HUDEP-2 (cell line): ENCODE results near the gene TTLL7.

Experiments
- DNase-seq, 76 experiments: peaks; one replicate each; lab custom pipeline; 2025; ENCODE audit not compliant: unreplicated experiment in 76 of 76; lab: John Stamatoyannopoulos, UW

TTLL7 gene, protein sequence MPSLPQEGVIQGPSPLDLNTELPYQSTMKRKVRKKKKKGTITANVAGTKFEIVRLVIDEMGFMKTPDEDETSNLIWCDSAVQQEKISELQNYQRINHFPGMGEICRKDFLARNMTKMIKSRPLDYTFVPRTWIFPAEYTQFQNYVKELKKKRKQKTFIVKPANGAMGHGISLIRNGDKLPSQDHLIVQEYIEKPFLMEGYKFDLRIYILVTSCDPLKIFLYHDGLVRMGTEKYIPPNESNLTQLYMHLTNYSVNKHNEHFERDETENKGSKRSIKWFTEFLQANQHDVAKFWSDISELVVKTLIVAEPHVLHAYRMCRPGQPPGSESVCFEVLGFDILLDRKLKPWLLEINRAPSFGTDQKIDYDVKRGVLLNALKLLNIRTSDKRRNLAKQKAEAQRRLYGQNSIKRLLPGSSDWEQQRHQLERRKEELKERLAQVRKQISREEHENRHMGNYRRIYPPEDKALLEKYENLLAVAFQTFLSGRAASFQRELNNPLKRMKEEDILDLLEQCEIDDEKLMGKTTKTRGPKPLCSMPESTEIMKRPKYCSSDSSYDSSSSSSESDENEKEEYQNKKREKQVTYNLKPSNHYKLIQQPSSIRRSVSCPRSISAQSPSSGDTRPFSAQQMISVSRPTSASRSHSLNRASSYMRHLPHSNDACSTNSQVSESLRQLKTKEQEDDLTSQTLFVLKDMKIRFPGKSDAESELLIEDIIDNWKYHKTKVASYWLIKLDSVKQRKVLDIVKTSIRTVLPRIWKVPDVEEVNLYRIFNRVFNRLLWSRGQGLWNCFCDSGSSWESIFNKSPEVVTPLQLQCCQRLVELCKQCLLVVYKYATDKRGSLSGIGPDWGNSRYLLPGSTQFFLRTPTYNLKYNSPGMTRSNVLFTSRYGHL

DNA sequence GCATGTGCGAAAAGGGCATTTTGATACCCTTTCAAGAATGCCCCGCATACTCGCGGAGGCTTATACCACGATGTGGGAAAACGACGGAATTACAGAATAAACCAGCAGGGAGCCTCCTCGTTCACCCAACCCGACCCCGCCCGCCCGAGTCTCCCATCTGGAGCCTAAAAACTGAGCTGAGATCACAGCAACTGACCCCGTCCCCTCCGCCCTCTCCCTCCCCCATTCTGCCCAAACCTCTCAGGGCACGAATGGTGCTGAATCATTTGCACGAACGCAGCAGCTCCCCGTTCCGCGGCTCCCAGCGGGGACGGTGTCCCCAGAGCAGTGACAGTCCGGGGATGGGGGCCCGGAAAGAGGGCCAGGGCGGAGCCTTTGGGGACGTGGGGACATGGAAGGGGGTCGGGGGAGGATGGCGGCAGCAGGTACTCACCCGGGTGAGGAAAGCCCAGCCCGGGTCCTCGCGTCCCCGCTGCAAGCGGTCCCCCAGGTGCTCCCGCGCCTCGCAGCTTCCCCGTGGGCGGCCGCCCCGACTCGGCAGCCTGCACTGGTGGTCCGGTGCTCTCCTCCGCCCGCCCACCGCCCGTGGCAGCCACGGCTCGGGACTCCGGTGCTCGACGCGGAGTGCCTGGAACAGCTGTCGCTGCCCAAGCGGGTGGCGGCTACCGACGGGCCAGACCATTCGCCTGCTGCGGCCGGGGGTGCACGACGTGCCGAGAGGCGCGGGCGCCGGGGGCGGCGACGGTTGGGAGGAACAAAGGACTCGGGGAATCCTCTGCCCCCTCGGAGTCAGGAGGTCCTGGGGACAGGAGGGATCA is at the start of gene TTLL7:
Gene TTLL7, minus strand, starts transcription at position 635 of the 818 bp plus-strand sequence. CDS start 46,921 bp downstream, outside the sequence.
- DNase-seq = peak in 65 of 76 experiments; percentile 2 to 79 (median 53)

DNA sequence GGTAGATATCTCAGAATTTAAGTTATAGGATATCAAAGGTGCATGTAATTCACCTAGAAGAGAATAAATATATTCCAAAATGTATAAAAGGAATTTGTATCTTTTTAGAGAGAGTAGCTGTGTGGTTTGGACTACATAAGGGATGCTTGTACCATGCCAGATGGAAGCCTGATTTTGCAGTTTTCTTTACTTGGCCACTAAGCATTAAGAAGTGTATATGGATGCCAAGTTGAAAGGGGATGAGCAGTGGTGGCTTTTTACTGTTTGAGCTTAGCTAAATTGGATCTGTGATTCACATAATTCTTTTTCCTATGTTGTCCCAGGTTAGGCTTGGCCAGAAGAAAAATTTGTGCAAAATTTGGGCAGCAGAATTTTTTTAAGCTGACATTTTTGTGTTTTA is 43.5 kb upstream of the TTLL7 start:
- DNase-seq = no peak

GRCh38 chr1:84037758-84038611 is 39.1 kb upstream of the TTLL7 start:
- DNase-seq = no peak

DNA sequence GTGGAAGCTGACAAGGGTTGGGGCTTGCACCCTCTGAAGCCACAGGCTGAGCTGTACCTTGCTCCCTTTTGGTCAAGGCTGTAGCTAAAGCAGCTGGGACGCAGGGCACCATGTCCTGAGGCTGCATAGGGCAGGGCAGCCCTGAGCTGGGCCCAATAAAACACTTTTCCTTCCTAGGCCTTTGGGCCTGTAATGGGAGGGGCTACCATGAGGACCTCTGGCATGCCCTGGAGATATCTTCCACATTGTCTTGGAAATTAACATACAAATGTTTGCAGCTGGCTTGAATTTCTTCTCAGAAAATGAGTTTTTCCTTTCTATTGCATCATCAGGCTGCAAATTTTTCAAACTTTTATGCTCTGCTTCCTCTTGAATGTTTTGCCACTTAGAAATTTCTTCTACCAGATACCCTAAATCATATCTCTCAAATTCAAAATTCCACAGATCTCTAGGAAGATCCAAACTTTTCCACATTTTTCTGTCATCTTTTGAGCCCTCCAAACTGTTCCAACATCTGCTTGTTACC is 32.9 kb upstream of the TTLL7 start:
- DNase-seq = no peak

DNA sequence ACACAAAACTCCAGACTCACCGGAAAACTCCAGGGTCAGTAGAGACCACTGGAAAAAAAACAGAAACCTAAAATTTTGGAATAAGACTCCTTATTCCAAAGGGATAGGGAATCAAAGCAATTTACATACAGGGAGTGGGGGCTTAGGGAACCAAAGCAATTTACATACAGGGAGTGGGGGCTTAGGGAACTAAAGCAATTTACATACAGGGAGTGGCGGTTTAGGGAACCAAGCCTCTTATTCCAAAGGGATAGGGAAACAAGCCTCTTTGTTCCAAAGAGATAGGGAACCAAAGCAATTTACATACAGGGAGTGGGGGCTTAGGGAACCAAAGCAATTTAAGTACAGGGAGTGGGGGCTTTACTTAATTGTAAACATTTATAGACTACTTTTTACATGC is 28.4 kb upstream of the TTLL7 start:
- no peak for DNase-seq

DNA sequence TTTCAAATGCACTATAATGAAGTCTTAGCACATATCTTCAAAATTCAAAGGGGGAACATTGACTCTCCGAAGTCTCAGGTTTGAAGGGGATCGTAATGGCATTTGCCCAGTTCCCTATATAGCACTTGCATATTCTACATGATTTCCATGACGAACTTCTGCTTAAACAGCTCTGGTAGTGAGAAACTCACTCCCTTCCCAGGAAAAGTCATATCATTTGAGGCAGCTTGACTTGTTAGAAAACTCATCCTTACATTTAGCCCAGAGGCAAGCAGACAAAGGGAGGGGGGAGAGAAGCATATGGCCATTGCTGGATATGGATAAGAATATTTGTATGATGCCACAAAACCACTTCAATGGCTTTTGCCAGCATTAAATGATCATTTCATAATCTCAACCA is 27.0 kb upstream of the TTLL7 start:
- DNase-seq = no peak

- DNase-seq = no peak
Measured at GRCh38 chr1:84021822-84022221, 22.9 kb upstream of the TTLL7 start.

DNA sequence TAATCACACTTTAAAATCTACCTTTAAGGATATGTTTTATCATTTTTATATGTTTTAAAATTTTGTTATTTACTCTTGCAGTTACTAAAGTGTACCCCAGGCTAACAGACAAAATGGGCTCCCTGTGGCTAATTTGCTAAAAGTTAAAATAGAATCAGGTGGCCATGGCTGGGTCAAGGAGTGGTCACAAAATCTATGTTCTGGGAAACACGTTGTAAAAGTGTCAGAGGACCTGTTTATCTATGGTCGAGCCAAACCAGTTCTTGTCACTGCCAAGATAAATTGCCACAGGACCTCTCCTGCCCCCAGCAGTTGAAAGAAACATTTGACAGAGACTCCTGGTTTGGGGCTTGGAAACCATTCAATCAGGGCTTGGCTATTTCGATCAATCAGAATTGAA is 21.2 kb upstream of the TTLL7 start:
- no peak for DNase-seq

DNA sequence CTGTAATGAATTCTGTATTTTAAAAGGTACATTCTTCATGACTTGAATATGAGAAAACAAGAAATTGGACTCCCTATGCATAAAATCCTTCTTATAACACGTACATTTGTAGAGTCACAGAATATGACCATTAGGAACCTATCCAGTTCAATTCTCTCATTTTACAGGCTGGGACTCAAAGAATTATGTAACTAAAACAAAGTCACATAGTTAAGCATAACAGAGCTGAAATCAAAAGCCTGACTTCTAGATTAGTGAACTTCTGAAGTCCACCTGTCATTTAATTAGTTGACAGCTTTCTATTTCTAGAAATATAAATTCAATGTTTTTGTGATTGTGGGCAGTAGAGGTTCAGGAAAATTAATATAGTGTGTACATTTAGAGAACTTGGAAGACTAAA is 20.3 kb upstream of the TTLL7 start:
- DNase-seq = no peak

DNA sequence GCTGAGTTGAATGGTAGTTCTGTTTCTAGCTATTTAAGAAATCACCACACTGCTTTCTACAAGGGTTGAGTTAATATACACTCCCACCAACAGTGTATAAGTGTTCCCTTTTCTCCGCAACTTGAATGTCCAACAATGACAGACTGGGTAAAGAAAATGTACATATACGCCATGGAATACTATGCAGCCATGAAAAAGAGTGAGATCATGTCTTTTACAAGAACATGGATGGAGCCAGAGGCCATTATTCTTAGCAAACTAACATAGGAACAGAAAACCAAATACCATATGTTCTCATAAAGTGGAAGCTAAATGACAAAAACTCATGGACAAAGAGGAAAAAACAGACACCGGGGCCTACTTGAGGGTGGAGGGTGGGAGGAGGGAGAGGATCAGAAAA is 14.8 kb upstream of the TTLL7 start:
- DNase-seq = no peak

DNA sequence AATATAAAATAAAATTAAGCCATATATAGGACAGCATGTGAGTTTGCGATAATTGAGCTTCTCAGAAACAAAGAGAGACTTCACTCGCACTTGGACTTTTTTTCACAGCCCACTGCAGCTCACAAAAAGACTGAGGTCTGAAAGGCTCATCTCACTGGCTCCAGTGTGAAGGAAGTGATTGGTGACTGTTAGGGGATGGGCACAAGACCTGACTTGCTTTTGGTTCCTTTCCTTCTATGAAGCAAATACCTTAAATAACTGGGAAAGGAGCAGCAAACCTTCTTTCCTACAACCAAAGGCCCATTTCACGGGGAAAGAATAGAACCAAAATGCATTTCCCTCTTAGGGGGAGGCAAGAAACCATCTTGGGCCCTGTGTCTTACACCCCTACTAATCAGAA is 13.1 kb upstream of the TTLL7 start:
- DNase-seq = no peak

GRCh38 chr1:84010136-84010535 is 11.2 kb upstream of the TTLL7 start:
- no peak for DNase-seq

GRCh38 chr1:84008631-84009030 is 9.7 kb upstream of the TTLL7 start:
- DNase-seq = no peak

DNA sequence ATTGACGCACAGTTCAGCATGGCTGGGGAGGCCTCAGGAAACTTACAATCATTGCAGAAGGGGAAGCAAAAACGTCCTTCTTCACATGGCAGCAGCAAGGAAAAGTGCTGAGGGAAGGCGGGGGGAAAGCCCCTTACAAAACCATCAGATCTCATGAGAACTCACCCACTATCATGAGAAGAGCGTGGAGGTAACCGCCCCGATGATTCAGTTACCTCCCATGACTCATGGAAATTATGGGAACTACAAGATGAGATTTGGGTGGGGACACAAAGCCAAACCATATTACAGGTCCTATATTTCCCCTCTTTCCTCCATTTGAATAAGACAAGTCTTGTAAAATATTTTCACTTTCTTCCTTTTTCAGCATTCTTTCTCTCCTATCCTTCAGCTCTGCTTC is 7.7 kb upstream of the TTLL7 start:
- DNase-seq = no peak

GRCh38 chr1:84001501-84001900 is 2.6 kb upstream of the TTLL7 start:
- no peak for DNase-seq

DNA sequence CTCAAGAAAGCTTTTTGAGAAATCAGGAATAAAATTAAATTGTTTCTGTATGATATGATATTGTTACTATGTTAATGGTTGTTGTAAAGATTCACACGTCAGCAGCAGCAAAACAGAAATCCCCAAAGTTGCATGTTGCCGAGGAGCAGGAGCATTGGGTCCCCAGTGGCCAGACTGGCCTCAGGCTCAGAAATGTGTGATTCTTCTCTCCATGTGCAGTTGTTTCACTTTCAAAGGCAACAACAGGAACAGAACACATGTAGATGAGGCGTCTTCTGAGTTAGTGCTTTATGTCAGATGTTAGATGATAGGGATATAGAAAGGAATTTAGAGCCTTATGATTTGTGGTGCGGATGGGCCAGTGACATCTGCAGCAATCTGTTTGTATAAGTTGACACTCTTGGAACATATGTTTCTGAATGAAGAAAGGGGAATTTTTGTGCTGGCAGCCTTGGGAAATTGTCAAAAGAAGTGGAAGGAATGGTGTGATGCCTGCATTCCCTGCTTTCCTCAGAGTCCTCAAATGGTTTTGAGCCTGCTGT is 2.1 kb upstream of the TTLL7 start:
- DNase-seq = no peak

GRCh38 chr1:84000196-84000885 is 1.4 kb upstream of the TTLL7 start:
- DNase-seq = no peak

DNA sequence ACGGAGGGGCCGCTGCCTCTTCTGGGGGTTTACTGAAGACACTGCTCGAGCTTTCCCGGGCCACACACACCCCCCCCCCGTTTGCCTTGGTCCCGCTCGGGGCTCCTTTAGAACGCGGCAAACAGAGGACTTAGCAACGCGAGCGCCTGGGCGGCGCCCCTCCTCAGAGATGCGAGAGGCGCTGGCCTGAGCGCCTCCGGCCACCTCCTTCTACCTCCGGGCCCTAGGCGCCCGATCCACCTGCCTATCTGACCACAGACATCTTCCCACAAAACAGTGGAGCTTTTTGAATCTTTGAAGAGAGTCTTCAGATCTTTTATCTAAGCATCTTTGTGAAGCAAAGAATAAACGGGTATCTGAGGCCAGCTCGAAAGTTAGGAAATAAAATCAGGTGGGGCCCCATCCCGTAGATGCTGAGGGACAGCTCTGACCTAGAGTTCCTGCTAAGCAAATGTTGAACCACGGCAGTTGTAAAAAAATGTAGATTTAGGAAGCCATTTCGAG is 436 bp upstream of the TTLL7 start:
- peak in 53 of 76 experiments; percentile 10 to 79 (median 56) for DNase-seq

- DNase-seq = no peak
Measured at GRCh38 chr1:83998205-83998497, 781 bp downstream of the TTLL7 start.
